Effector memory CD8-positive, alpha-beta T cell (primary cell): Measurements from ENCODE around the gene CYP20A1.
"Not testable (repeated sequence)": the region's sequence is repeated elsewhere in the genome, so short reads cannot be mapped to it uniquely, and the experiment has no call there.

ENCODE experiments used
- ATAC-seq: fragments of 150-1000 bp; cut with Tn5 transposase; replicated peaks from 2 replicates; pipeline ENCODE4 v1.10.0; 2021; ENCODE audit warnings: mild to moderate bottlenecking, moderate library complexity
- DNase-seq, 3 experiments: peaks; one replicate each; pipeline ENCODE4 v3.0.0; 2021
- H3K27ac Mint-ChIP-seq, 2 donors: one replicate each; pipeline ENCODE4 v1.8.0; 2022; ENCODE audit warnings: mild to moderate bottlenecking in 2 of 2, mixed read lengths in 2 of 2, moderate library complexity in 2 of 2
- H3K27me3 Mint-ChIP-seq, 2 donors: one replicate each; pipeline ENCODE4 v1.8.0; 2022; ENCODE audit warnings: mixed read lengths in 2 of 2
- H3K36me3 Mint-ChIP-seq: one replicate; pipeline ENCODE4 v1.8.0; 2022; ENCODE audit warnings: mild to moderate bottlenecking, moderate library complexity, mixed read lengths; ENCODE audit not compliant: insufficient read depth
- H3K4me1 Mint-ChIP-seq, 2 donors: one replicate each; pipeline ENCODE4 v1.8.0; 2022; ENCODE audit warnings: low read depth in 2 of 2, mixed read lengths in 2 of 2
- H3K4me3 Mint-ChIP-seq, 2 donors: one replicate each; pipeline ENCODE4 v1.8.0; 2022; ENCODE audit warnings: mild to moderate bottlenecking in 2 of 2, mixed read lengths in 2 of 2, moderate library complexity in 2 of 2
- H3K9me3 Mint-ChIP-seq, 2 donors: one replicate each; pipeline ENCODE4 v1.8.0; 2022; ENCODE audit warnings: mixed read lengths in 2 of 2

The CYP20A1 gene

DNA sequence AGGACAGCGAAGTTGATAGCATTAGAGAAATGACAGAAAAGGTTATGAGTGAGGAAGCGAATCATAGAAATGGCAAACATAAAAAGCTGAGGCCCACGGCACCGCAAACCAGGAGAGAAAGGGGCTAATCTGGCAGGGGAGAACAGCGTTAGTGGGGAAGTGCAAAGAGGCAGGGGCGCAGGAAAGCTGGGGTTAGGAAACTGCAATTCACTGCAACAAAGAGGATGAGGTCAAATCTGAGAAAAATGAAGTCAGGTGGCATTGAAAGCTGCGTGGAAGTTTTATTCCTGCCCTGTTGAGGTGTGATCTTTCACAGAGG lies 88.7 kb downstream of the CYP20A1 start:
- no peaks in the 10 kb centered on the region for H3K27me3 Mint-ChIP-seq
- H3K4me3 Mint-ChIP-seq: peak overlapping the region; percentile 73 to 84
- peaks cover 4% of the 10 kb centered on the region for H3K36me3 Mint-ChIP-seq
- peak overlapping the region; percentile 38 to 78 for H3K27ac Mint-ChIP-seq
- no peaks in the 10 kb centered on the region for H3K9me3 Mint-ChIP-seq
- no peak for ATAC-seq
- peaks cover 19 to 27% of the 10 kb centered on the region in 2 donors for H3K4me1 Mint-ChIP-seq
- DNase-seq: no peak

DNA sequence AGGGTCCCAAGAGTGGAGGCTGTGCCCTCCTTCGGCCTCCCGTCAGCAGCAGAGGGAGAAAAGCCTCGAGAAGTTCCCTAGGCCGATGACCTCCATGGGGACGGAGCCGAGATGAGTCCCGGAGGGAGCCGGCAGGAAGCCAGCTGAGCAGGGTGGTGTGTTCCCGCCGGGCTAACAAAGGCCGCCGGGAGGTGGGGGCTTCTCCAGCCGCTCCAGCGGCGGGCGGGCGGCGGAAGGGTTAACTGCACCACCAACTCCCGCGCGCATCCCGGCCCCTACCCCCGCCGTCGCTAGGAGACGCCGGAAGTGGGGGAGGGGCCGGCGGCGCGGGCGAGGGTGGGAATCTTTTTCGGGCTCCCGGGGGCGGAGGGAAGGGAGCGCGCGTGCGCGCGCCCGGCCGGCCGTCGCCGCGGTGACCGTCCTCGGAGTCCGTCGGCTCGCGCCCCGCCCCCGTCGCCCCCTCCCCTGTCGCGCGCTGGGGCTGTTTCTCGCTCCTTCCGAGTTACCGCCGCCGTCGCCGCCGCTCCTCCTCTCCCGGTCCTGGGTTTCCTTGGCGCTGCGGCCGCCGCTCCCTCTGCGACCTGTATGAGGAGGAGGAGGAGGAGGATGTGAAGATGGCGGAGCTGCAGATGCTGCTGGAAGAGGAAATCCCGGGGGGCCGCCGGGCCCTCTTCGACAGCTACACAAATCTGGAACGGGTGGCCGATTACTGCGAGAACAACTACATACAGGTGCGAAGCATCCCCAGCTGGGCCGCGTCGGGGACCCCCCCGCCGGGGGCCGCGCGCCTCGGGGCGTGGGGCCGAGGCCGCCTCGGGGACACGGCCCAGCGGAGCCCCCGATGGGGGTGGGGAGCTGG lies 89.3 kb downstream of the CYP20A1 start, which contains the start of gene ABI2:
Gene ABI2 (plus strand): TSS at position 494 of the 859 bp plus-strand sequence. CDS start 121 bp downstream, at position 615.
- DNase-seq (peak; percentile 16 to 29 (median 20)), ATAC-seq (peak; percentile 71)
- no peaks in the 10 kb centered on the region for H3K27me3 Mint-ChIP-seq
- peaks cover 19 to 27% of the 10 kb centered on the region in 2 donors for H3K4me1 Mint-ChIP-seq
- H3K27ac Mint-ChIP-seq: peak within 1 kb of the TSS; percentile 78 to 87
- peaks cover 4% of the 10 kb centered on the region for H3K36me3 Mint-ChIP-seq
- peak within 1 kb of the TSS; percentile 73 to 84 for H3K4me3 Mint-ChIP-seq
- H3K9me3 Mint-ChIP-seq: no peaks in the 10 kb centered on the region

DNA sequence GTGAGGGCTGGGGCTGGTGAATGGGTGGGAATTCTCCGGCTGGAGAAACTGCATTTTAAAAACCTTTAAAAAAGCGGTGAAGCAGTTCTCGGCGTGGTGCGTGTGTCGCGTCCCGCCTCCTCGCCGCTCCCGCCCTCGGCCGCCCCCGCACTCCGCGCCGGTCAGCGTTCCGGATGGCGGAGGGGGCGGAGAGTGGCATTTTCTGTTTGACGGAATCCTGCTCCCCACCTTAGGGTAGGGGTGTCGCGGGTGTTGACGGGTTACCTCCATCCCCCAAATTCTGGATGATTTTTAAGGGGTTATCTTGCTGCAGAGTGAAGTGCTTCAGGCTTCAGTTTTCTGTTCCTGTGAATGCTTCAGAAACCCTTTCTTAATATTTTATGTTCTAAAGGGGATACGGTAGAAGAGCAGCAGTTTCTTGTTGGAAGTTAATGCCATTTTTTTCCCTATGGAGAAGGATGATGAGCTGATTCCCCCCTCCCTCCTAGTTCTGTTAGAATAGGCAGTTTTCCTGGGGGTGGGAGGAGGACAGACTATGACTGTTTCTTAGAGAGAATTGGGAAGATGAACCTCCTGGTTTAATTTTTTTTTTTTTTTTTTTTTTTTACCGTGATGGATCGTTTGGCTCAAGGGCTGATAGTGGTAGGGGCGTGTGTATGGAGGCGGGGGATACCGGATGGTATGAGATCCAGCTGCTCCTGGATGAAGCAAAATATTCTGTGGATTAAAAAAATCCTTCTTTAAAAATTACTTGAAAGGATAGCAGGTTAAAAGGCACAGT lies 90.1 kb downstream of the CYP20A1 start:
- Mint-ChIP-seq H3K27ac (peak overlapping the region; percentile 78 to 87), H3K4me3 (peak overlapping the region; percentile 73 to 84), H3K9me3 (no peaks in the 10 kb centered on the region), H3K4me1 (peaks cover 19 to 27% of the 10 kb centered on the region in 2 donors), H3K36me3 (peaks cover 6% of the 10 kb centered on the region), H3K27me3 (no peaks in the 10 kb centered on the region)
- peak; percentile 60 for ATAC-seq
- peak in 1 of 3 experiments; percentile 4 for DNase-seq

DNA sequence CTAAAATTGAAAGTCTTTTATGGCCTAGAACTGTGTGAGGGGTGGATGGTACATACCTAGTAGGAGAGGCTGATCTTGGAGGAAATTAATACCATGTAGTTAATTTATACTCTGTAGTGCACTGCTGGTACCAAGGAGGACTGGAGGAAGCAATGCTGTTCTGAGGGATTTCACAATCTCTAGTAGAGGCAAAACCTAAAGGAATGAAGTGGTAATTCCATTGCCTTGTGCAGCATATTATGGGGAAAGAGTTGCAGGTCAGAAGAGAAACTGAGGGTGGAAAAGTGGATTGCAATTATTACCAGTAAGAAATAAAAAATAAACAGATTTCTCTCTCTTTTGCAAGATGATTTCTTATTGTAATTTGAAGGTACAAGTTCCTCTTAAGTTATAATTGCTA lies 91.6 kb downstream of the CYP20A1 start:
- H3K9me3 Mint-ChIP-seq: no peaks in the 10 kb centered on the region
- peaks cover 19 to 27% of the 10 kb centered on the region in 2 donors for H3K4me1 Mint-ChIP-seq
- peak overlapping the region in 1 of 2 donors; percentile 7 for H3K27ac Mint-ChIP-seq
- H3K4me3 Mint-ChIP-seq: peak overlapping the region in 1 of 2 donors; percentile 84
- H3K36me3 Mint-ChIP-seq: peaks cover 9% of the 10 kb centered on the region
- no peaks in the 10 kb centered on the region for H3K27me3 Mint-ChIP-seq
- ATAC-seq: no peak
- no peak for DNase-seq

DNA sequence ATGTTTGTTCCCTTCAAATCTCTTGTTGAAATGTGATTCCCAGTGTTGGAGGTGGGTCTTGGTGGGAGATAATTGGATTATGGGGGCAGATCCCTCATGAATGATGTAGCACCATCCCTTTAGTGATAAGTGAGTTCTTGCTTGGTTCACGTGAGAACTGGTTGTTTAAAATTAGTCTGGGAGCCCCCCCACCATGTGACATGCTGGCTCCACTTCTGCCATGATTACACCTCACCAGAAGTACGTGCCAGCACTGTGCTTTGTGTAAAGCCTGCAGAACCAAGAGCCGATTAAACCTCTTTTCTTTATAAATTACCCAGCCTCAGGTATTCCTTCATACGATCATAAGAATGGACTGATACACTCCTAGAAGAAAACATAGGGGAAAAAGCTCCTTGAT lies 99.5 kb downstream of the CYP20A1 start:
- H3K9me3 Mint-ChIP-seq: no peaks in the 10 kb centered on the region
- no peak overlapping the region for H3K27ac Mint-ChIP-seq
- H3K4me3 Mint-ChIP-seq: no peak overlapping the region
- no peaks in the 10 kb centered on the region for H3K27me3 Mint-ChIP-seq
- peaks cover 5% of the 10 kb centered on the region for H3K36me3 Mint-ChIP-seq
- ATAC-seq (no peak), DNase-seq (no peak)
- peaks cover 1 to 12% of the 10 kb centered on the region in 2 donors for H3K4me1 Mint-ChIP-seq

DNA sequence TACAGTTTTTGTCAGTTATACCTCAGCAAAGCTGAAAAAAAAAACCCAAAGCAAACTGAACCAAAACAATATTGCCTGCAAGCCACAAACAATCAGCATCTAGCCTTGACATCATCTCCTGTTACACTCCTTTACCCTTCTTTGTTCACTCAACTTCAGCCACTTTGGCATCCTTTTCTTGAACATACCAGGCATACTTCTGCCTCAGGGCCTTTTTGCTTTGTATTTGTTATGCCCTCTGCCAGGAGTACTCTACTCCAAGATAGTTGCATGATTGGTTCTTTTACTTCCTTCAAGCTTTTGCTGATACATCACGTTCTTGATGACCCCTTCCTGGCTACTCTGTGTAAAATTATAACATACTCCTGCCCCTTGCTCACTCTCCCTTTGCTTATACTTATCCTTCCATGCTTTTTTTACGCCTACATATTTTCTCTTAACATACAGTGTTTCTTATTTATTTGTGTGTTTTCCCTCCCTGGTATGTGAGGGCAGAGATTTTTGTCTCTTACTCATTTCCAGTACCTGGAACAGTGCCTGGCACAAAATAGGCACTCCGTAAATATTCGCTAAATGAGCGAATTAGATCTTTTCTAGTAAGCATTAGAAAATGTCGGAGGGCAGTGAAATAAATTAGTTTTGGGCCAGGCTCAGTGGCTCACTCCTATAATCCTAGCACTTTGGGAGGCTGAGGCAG lies 102.1 kb downstream of the CYP20A1 start:
- Mint-ChIP-seq H3K9me3 (no peaks in the 10 kb centered on the region), H3K27ac (no peak overlapping the region), H3K36me3 (no peaks in the 10 kb centered on the region), H3K4me3 (no peak overlapping the region), H3K27me3 (no peaks in the 10 kb centered on the region), H3K4me1 (peaks cover 1 to 13% of the 10 kb centered on the region in 2 donors)
- no peak for ATAC-seq
- no peak for DNase-seq

DNA sequence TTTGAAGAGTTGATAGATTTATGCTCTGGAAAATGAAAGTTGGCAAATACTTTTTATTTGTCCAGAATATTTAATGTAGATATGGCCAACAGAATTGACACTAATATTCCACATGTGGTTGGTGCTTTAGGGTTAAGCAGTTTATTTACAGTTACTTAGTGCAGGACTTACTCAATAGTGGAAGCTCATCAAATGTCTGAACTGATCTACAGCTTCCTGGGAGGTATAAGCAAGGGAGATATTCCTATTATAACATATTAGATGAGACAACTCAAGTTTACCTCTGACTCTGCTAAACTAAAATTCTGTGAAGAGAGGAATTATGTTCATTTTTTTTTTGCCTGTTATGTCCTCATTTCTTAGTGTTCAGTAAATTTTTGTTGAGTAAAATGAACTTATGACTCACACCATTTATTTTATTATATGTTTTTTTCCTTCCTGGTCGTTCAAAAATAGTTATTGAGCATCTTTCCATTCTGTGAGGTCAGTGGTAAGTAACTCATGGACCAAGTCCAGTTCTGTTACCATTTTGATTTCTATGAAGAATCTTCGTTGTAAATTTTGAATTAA lies 103.0 kb downstream of the CYP20A1 start:
- ATAC-seq (no peak), DNase-seq (no peak)
- Mint-ChIP-seq H3K27me3 (no peaks in the 10 kb centered on the region), H3K4me1 (peaks cover 1 to 18% of the 10 kb centered on the region in 2 donors), H3K36me3 (no peaks in the 10 kb centered on the region), H3K27ac (no peak overlapping the region), H3K4me3 (no peak overlapping the region), H3K9me3 (no peaks in the 10 kb centered on the region)

DNA sequence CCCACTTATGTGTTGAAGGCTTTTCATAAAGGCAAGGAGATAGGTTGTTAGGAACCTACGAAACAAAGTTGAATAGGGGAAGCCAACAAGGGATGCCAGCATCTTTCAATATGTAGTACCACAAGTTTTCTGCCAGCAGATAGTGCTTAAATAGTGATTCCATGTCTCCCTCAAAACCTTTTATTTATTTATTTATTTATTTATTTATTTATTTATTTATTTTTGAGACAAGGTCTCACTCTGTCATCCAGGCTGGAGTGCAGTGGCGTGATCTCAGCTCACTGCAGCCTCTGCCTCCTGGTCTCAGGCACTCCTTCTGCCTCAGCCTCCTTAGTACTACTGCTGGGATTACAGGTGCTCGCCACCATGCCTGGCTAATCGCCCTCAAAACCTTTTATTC lies 103.6 kb downstream of the CYP20A1 start:
- H3K9me3 Mint-ChIP-seq, H3K4me3 Mint-ChIP-seq, H3K36me3 Mint-ChIP-seq, ATAC-seq, H3K27ac Mint-ChIP-seq, H3K27me3 Mint-ChIP-seq, DNase-seq: not testable (repeated sequence)
- H3K4me1 Mint-ChIP-seq: peaks cover 1 to 14% of the 10 kb centered on the region in 2 donors

DNA sequence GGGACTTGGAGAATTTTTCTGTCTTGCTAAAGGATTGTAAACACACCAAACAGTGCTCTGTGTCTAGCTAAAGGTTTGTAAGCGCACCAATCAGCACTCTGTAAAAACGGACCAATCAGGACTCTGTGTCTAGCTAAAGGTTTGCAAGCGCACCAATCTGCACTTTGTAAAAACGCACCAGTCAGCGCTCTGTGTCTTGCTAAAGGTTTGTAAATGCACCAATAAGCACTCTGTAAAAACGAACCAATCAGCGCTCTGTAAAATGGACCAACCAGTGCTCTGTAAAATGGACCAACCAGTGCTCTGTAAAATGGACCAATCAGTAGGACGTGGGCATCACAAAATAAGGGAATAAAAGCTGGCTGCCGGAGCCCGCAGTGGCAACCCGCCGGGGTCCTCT lies 105.8 kb downstream of the CYP20A1 start:
- Mint-ChIP-seq H3K27me3 (no peaks in the 10 kb centered on the region), H3K9me3 (no peaks in the 10 kb centered on the region), H3K4me1 (peaks cover 0 to 7% of the 10 kb centered on the region in 2 donors), H3K36me3 (no peaks in the 10 kb centered on the region), H3K4me3 (no peak overlapping the region), H3K27ac (no peak overlapping the region)
- ATAC-seq (no peak), DNase-seq (no peak)

DNA sequence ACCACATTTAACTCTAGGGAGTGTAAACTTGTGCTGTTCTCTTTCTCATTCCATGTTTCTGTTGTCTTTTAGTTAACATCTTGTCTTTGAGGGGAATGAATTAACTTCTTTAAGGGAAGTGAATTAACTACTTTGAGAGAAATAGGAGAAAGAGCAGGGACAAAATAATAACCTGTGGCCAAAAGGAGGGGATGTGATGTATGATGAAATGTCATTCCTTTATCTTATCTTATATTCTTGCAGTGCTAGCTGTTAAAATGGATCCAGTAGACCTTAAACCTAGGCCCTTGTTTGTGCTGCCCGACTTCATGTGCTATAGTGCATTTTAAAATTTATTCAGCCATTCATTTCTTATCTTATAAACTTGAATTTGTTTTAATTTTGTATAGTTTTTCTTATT lies 107.8 kb downstream of the CYP20A1 start:
- no peaks in the 10 kb centered on the region for H3K27me3 Mint-ChIP-seq
- H3K9me3 Mint-ChIP-seq: no peaks in the 10 kb centered on the region
- ATAC-seq: no peak

DNA sequence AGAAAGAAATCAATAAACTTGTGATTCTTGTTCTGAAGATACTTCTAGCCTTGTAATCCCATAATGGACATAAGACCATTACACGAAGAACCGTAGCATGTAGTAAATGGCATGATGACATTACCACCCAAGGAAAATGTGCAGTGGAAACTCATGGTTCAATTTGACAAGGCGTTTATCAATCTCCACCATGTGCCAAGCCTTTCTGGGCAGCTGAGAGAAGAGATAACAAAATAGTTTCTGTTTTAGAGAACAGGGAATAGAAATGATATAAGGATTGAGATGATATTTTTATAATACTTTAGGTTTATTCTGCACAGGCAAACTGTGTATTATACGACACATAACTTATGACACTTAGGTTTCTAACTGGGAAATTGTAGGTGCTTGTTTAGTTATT lies 108.6 kb downstream of the CYP20A1 start:
- no peak overlapping the region for H3K27ac Mint-ChIP-seq
- H3K27me3 Mint-ChIP-seq: no peaks in the 10 kb centered on the region
- H3K9me3 Mint-ChIP-seq: no peaks in the 10 kb centered on the region
- peaks cover 0 to 13% of the 10 kb centered on the region in 2 donors for H3K4me1 Mint-ChIP-seq
- H3K36me3 Mint-ChIP-seq: no peaks in the 10 kb centered on the region
- ATAC-seq (no peak), DNase-seq (no peak)
- no peak overlapping the region for H3K4me3 Mint-ChIP-seq

More for the DNA sequence above, 107.8 kb downstream of the CYP20A1 start:
- DNase-seq: no peak
- H3K36me3 Mint-ChIP-seq: no peaks in the 10 kb centered on the region
- no peak overlapping the region for H3K4me3 Mint-ChIP-seq
- H3K4me1 Mint-ChIP-seq: peaks cover 0 to 13% of the 10 kb centered on the region in 2 donors
- H3K27ac Mint-ChIP-seq: no peak overlapping the region

DNA sequence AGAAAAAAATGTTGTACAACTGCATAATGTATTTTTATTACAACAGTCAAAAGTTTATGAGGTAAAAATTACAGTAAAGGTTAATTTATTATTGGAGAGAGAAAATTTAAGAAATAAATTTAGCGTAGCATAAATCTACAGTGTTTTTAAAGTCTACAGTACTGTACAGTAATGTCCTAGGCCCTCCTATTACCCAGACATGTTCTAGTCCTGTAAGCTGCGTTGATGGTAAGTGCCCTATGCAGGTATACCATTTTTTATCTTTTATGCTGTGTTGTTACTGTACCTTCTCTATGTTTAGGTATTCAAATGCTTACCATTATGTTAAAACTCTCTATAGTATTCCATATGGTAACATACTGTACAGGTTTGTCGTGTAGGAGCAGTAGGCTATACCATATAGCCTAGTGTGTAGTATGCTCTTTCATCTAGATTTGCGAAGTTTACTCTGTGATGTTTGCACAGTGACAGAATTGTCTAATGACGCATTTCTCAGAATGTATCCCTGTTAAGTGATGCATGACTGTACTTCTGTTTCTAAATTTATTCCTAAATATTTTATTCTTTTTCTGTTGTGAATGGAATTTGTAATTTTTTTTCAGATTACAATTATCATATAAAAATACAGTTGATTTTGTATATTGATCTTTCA lies 113.9 kb downstream of the CYP20A1 start:
- ATAC-seq (no peak), DNase-seq (no peak)
- Mint-ChIP-seq H3K36me3 (peaks cover 3% of the 10 kb centered on the region), H3K27ac (no peak overlapping the region), H3K9me3 (no peaks in the 10 kb centered on the region), H3K27me3 (no peaks in the 10 kb centered on the region), H3K4me1 (peaks cover 0 to 14% of the 10 kb centered on the region in 2 donors), H3K4me3 (no peak overlapping the region)

DNA sequence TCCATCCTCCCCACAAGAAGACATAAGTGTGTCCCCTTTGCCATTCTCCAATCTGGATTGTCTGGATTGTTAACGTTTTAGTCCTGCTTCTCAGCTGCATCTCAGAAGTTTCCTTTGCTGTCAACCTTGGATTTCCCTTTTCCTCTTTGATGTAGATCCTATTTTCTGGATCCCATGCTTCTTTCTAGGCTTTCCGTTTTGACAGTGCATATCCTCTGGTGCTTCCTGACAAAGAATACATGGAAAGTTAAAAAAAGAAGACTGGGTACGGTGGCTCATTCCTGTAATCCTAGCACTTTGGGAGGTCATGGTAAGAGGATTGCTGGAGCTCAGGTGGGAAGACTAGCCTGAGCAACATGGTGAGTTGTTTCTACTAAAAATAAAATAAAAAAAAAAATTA lies 116.1 kb downstream of the CYP20A1 start:
- ATAC-seq (no peak), DNase-seq (no peak)
- peaks cover 4% of the 10 kb centered on the region for H3K36me3 Mint-ChIP-seq
- H3K27ac Mint-ChIP-seq: no peak overlapping the region
- no peak overlapping the region for H3K4me3 Mint-ChIP-seq
- H3K9me3 Mint-ChIP-seq: no peaks in the 10 kb centered on the region
- no peaks in the 10 kb centered on the region for H3K27me3 Mint-ChIP-seq
- peaks cover 0 to 17% of the 10 kb centered on the region in 2 donors for H3K4me1 Mint-ChIP-seq
